ENCODE data around the gene RRP36. TPM values are rescaled to one million over a fixed set of nuclear protein-coding genes. Genes with fewer than 3 reads are reported as not detected.

Gene RRP36
- polyA plus RNA-seq, 1 donor from 2014 or later: 79.2 TPM

- Histone ChIP-seq H3K9ac (ENCODE audit: low read length) (peak within 1 kb of the TSS; percentile 92), H3K4me3 (ENCODE audit: low read length) (peak within 1 kb of the TSS; percentile 96), H3K27me3 (ENCODE audit: insufficient read depth, low read depth, low read length) (no peaks in the 10 kb centered on the region), H3K4me2 (ENCODE audit: low read length) (peak within 1 kb of the TSS; percentile 91), H3K27ac (ENCODE audit: low read length) (peak within 1 kb of the TSS; percentile 97), H3F3A (ENCODE audit: insufficient read depth, low read length, poor library complexity, severe bottlenecking) (peaks cover 4% of the 10 kb centered on the region), H3K79me2 (replicated peaks; ENCODE audit: insufficient read depth, low read length) (peaks cover 12% of the 10 kb centered on the region), H3K9me3 (ENCODE audit: low read length) (no peaks in the 10 kb centered on the region), H4K20me1 (ENCODE audit: insufficient read depth) (no peaks in the 10 kb centered on the region), H2AFZ (ENCODE audit: low read depth, low read length) (peak within 1 kb of the TSS; percentile 85), H3K9me2 (ENCODE audit: insufficient read depth, low read length) (no peaks in the 10 kb centered on the region), H3K36me3 (ENCODE audit: insufficient read depth, low read length) (no peaks in the 10 kb centered on the region)
- TF ChIP-seq RAD21 (conservative IDR thresholded peaks at IDR 0.05): no peak
- peak; percentile 7 for TF ChIP-seq CTCF (IDR thresholded peaks at IDR 0.05; ENCODE audit: poor library complexity, severe bottlenecking)
- TF ChIP-seq EP300 (conservative IDR thresholded peaks at IDR 0.05; ENCODE audit: poor library complexity, severe bottlenecking): no peak
- TF ChIP-seq TAF1 (IDR thresholded peaks at IDR 0.05; ENCODE audit: low read depth): peak; percentile 92
- TF ChIP-seq MXI1 (conservative IDR thresholded peaks at IDR 0.05; ENCODE audit: poor library complexity, severe bottlenecking): peak; percentile 38
- peak; percentile 90 for TF ChIP-seq REST (IDR thresholded peaks at IDR 0.05; ENCODE audit: borderline replicate concordance)
- peak; percentile 95 for TF ChIP-seq POLR2AphosphoS5 (IDR thresholded peaks at IDR 0.05)
- no peak for TF ChIP-seq EZH2 (IDR thresholded peaks at IDR 0.05; ENCODE audit: borderline replicate concordance, insufficient read depth, low read length, poor library complexity, severe bottlenecking)
- no peak for TF ChIP-seq SMC3 (conservative IDR thresholded peaks at IDR 0.05; ENCODE audit: poor library complexity)
These were observed 37.2 kb upstream of the RRP36 start, which contains the start of gene PPP2R5D for GRCh38 chr6:42984001-42984923. Gene PPP2R5D (plus strand): TSS chr6:42984570. CDS start chr6:42984678, 108 bp downstream.

- peak overlapping the region; percentile 96 for H3K4me3 ChIP-seq (ENCODE audit: low read length)
- no peaks in the 10 kb centered on the region for H3K27me3 ChIP-seq (ENCODE audit: insufficient read depth, low read depth, low read length)
- peak overlapping the region; percentile 85 for H2AFZ ChIP-seq (ENCODE audit: low read depth, low read length)
- H3K36me3 ChIP-seq (ENCODE audit: insufficient read depth, low read length): no peaks in the 10 kb centered on the region
- no peaks in the 10 kb centered on the region for H4K20me1 ChIP-seq (ENCODE audit: insufficient read depth)
- H3K9ac ChIP-seq (ENCODE audit: low read length): peak overlapping the region; percentile 92
- H3K9me3 ChIP-seq (ENCODE audit: low read length): no peaks in the 10 kb centered on the region
- H3F3A ChIP-seq (ENCODE audit: insufficient read depth, low read length, poor library complexity, severe bottlenecking): peaks cover 4% of the 10 kb centered on the region
- TF ChIP-seq TAF1 (IDR thresholded peaks at IDR 0.05; ENCODE audit: low read depth): no peak
- no peak for TF ChIP-seq RAD21 (conservative IDR thresholded peaks at IDR 0.05)
- TF ChIP-seq MXI1 (conservative IDR thresholded peaks at IDR 0.05; ENCODE audit: poor library complexity, severe bottlenecking): no peak
- no peak for TF ChIP-seq POLR2AphosphoS5 (IDR thresholded peaks at IDR 0.05)
- TF ChIP-seq CTCF (IDR thresholded peaks at IDR 0.05; ENCODE audit: poor library complexity, severe bottlenecking): no peak
- TF ChIP-seq EP300 (conservative IDR thresholded peaks at IDR 0.05; ENCODE audit: poor library complexity, severe bottlenecking): no peak
- TF ChIP-seq REST (IDR thresholded peaks at IDR 0.05; ENCODE audit: borderline replicate concordance): no peak
- TF ChIP-seq SMC3 (conservative IDR thresholded peaks at IDR 0.05; ENCODE audit: poor library complexity): no peak
- TF ChIP-seq EZH2 (IDR thresholded peaks at IDR 0.05; ENCODE audit: borderline replicate concordance, insufficient read depth, low read length, poor library complexity, severe bottlenecking): no peak
- H3K79me2 ChIP-seq (replicated peaks; ENCODE audit: insufficient read depth, low read length): peaks cover 12% of the 10 kb centered on the region
- H3K4me2 ChIP-seq (ENCODE audit: low read length): peak overlapping the region; percentile 91
- no peaks in the 10 kb centered on the region for H3K9me2 ChIP-seq (ENCODE audit: insufficient read depth, low read length)
- peak overlapping the region; percentile 60 for H3K27ac ChIP-seq (ENCODE audit: low read length)
These were observed 36.4 kb upstream of the RRP36 start for GRCh38 chr6:42984924-42985475.

Data from neural cell (in vitro differentiated cells).